ENCODE results near the gene OR1I1.

GRCh38 chr19:15048128-15048527 lies 33.9 kb upstream of the OR1I1 start:
- TF ChIP-seq POLR2A (IDR thresholded peaks at IDR 0.05; ENCODE audit: low read depth, low read length) (no peak), POLR2AphosphoS5 (IDR thresholded peaks at IDR 0.05; ENCODE audit: low read depth, low read length) (no peak)
